ENCODE data around the gene PTPRE.

PTPRE gene

DNA sequence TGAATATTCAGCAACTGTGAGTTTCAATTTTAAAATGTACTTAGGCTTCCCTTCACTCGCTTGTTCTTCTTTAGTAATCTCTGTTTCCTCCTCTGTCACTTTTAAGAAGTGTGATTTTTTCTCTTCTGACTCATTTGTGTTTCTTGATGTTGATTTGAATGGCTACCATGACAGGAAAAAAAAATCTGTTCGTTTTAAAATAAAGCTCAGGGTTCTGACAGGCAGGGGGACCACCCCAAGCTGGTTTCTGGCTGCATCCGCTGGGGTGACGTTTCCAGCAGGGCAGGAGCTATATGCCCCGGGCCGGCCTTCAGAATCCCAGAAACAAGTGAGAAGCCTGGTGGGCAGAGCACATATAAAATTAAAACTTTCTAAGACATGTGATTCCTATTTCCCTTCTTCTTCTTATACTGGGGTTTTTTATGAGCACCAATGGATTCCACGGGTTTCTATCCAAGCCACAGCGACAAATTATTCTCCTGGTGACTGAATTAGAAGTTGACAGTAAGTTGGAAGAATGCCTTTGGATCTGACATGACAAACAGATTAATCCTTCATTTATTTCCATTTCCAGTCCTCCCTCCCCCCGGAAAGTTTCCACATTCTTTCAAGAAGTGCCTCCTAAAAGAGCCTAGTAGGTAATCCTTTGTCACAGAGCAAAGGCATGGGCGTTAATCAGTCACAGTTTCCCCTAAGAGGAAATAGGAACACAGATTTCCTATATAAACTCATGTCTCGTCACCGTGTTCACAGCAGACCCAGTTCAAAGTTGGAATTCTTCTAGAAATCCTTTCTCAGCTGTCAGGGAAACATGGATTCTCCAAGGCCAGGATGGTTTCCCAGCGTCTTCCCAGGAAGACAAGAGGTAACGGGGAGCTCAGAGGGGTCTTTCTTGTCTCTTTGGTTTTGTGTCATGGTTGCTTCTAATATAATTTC, 79.9 kb downstream of the PTPRE start:
- DNase-seq = no peak

DNA sequence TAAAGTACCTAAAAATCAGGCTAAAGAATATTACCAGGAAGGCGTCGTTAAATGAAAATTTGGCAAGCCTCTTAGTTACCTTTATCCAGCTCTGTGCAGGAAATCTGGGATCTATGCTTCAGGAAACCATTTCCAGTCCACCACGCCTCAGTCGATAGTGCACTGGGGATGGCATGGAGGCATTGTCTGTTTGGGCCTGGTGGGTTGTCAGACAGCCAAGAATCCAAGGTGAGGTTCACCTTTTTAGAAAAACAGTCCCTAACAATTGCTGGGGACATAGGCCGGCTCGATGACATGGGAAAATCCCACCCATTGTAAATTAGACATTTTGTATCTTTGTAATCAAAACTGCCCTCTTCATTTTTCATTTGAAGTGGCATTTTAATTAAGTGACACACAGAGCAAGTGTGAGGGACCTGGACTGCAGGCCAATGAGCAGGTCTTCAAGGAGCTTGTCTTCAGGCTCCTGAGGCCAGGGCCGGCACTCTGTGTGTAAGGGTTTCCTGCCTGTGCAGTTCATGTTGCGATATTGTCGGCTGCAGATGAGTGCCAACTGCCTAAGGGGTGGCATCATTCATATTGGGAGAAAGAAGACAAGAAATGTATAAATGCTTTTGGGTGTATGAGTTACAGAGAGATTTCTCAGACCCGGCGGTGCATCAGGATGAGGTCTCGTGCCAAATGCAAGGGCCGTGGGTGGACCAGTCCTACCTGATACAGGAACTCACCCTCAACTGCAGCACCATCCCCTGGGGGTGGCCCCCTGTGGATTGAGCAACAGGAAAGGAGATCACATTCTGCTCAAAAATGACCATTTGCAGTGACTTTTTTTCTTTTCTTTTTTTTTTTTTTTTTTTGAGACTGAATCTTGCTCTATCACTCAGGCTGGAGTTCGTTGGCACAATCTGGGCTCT, 80.8 kb downstream of the PTPRE start:
- DNase-seq = no peak

DNA sequence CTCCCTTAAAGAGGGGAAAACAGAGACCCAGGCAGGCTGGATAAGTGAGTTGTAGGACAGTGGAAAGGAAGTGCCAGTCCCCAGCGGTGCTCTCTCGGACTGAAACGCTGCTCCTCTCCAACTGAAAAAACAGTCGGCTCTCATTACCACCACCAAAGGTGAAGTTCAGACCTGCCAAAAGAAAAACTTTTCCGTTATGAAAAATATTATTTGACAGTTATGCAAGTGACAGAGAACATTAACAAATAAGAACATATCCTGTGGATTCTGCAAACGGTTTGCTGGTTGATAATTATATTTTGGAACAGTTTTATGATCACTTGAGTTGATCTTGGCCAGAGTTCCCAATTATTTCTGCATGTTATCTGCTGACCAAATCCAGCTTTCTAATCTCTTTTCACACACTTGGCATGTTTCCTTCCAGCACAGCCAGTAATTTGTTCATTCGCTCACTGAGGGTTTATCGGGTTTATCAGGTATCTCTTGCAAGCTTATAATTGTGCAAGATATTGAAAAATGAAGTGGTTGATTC, 82.6 kb downstream of the PTPRE start:
- DNase-seq = no peak

DNA sequence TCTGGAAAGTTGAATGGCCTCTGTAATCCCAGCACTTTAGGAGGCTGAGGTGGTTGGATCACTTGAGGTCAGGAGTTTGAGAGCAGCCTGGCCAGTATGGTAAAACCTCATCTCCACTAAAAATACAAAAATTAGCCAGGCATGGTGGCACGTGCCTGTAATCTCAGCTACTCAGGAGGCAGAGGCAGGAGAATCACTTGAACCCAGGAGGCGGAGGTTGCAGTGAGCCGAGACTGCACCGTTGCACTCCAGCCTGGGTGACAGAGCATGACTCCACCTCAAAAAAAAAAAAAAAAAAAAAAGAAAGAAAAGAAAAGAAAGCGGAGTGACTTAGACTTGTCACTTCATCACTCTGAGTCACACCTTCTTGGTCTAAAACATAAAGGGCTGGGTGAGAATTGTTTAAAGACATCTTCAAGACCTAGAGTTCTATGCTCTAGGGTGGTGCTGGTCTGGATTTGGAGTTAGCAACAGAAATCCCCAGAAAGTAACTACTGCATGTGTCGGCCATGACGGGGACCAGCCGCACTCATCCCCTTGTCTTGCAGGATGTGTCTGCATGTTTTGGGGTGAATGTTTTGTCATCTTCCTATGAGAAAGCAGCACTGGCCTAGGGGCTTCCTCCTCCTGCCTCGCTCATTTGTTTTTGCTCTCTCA, 83.4 kb downstream of the PTPRE start:
- peak; percentile 21 for DNase-seq

DNA sequence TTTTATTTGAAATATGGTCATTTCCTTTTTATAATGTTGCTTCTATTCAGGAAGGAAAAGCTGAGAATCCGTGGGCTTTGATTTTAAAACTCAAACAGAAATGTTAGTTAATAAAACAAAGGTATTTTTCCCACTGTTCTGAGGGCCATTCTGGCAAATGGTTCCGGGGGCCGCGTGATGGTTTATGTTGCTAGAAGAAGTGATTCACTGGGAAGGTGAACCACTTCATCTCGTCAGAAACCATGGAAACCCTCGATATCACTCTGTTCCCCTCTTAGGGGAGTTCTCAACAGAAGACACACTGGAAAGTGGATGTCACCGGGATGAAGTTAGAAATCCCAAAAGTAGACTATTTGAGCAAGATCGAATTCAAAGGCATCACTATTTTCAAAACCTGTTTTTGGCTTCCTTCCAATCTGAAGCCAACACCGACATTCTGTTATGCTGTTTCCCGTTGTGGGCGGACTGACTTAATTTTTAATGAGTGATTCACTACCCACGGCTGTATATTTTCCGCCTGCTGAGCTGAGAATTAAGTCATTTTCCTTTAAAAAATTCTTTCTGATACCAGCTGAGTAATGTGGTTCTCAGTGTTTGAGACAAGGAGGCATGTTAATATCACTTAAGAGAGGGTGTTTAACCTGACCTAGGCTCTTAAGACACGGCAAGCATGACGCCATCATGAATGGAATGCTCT, 84.1 kb downstream of the PTPRE start:
- peak; percentile 88 for DNase-seq

DNA sequence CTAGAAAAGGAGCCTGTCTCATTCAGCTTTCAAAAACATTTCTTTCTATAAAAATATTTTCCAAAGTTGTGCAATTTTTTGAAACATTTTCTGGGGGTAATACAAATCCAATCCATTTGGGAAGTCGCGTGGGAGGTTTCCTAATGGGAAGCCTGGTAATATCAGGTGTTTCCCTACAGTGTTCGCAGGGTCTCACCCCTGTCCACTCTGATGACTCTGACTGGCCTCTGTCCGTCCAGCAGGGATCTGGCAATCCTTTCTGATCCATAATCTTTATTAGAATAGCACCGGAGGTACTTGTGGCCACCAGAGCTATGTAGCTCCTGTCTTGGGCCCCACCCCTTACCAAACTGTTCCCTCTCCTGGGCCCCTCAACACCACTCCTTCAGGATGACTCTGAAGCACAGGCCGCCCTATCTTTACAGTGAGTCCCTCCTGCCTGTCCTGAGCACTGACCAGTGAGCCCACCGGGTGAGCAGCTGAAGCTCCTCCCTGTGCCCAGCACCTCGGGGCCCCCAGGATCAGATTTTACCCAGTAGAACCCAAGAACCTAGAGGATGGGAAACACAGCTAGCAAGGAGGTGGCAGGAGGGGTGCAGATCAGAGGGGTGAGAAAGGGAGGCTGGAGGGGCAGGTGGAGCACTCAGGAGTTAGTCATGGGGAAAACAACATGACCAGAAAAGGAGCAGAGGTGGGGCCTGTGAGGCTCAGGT, 84.8 kb downstream of the PTPRE start:
- DNase-seq = no peak

DNA sequence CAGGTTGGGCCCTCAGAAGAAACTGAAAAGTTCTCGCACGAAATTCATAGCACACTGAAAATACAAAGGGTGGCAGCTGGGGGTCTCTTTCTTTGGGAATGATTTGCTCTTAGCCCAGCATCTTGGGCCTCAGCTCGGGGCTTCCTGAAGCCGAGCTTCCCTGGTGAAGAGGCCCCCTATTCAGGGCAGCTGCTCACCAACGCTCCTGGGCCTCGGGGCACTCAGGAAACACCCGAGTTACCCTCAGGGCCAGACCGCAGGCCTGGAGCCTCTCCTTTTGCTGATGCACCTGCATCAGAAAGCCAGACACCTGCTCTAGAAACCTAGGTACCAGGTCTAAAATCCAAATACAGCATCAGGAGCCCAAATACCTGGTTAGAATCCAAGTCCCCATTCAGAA, 85.5 kb downstream of the PTPRE start:
- no peak for DNase-seq

DNA sequence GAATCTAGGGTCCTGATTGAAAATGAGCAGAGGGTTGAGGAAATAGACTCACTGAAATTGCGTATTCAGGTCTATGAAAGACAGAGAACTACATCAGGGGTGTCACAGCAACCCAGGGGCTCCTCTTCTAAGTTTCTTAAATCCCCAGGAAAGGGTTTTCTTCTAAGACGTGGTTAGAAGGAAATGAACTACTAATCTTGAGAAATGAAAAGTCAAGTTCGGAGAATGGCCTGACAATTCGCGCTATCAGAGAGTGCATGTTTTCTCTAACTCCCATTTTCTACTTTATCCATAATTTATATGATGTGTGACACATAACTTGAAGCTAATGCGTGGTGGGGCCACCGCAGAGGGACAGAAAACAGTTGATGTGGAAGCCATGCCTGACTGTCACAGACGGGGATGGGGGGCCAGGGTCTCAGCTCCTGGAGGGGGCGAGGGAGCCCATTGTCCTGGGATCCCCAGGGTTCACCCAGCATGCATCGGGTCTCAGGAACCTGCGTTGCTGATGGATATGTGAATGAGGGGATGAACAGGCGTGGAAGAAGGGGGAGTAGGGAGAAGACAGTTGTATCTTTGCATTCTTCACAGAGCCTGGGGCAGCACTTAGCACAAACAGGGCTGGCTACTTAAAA, 86.3 kb downstream of the PTPRE start:
- DNase-seq = no peak

DNA sequence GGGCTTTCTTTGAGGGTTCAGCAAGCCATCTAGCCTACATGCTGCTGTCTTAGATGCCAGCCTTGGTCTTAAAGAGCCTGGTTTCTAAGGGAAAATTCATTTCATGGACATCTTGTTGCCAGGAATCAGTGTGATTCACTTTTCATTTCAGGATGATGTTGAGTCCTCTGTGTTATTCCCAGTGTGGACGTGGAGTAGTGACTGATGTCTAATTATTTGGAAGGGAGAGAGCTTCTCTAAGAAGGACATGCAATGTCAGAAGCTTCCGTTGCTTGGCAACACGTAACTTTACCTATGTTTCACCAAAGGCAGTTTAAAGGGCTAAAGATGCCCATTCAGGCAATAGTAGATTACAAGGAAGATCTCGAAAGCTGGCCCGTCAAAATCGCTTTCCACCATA, 89.0 kb downstream of the PTPRE start:
- no peak for DNase-seq

DNA sequence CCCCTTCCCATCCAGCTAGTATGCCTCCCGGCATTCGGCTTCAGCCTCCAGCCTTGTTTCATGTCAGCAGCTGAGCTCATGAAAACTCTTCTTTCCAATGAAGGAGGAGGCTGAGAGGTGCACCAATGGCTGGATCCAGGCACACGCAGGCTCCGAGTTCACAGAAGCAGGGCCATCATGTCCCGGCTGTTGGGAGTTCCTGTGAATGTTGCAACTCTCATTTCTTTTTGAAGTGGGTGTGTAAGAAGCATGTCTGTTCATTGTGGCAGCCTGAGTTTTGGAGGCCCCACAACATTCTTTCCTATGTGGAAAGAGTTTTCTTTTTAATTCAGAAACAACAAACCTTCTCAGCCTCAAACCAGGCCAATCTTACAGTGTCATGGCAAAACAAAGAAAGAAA, 89.7 kb downstream of the PTPRE start:
- DNase-seq = no peak

DNA sequence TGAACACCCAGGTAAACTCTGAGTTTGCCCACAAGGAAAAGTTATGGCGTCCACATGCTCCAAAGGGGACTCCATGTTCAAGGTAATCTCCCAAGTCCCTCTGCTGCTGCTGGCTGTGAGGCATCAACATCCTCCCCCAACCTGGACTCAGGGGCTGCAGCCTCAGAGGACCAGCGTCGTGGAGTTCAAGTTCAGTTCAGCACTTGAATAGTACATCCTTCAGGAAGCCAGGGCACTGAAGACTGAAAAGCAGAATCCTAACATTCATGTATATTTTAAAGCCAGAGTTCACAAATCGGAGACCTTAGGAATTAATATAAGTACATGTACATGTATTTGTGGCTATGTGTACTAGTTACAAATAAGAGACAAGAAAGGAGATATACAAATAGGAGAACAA, 90.4 kb downstream of the PTPRE start:
- no peak for DNase-seq

DNA sequence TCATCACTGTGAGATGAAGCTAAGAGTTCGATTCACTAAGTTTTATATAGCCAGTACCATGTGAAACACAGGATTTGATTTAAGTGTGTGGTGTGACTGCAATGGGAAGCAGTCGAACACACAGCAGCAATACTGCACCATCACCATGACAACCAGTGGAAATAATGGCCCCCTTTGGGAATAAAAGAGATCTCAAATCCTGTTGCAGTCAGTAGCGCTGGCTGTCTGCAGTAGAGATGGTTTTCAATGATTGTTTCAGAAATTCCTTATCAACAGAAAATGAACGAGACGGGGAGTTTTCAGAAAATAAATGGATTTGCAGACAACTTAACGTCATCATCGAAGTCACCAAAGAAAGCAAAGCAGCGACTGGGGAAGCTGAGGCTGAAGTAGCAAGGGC, 91.0 kb downstream of the PTPRE start:
- DNase-seq = no peak

DNA sequence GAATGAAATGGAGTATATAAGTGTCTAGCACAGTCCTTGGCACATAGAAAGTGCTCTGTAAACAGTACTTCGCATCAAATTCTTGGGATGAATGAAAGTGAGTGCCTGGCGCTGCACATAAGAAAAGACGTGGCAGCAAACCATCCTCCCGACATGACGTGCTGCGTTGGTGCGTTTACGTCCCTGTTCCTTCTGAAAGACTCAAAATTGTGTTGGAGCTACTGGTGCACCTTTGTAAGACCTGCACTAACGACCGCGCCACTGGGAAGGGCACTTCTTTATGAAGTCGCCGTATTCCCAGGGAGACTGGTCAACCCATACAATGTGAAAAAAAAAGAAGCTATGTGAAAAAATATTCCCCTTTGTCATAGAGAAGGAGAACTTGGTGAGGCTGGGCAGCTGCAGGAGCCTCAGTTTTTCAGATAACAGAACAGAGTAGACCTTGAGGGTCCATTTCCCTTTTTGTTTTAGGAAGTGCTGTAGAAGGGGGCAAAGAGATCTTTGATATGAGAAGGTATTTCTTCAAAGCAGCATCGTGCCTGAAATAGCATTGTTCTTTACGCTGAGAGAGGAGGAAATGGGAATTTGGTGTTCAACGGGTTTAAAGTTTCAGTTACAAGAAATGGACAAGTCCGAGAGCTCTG, 91.7 kb downstream of the PTPRE start:
- no peak for DNase-seq

DNA sequence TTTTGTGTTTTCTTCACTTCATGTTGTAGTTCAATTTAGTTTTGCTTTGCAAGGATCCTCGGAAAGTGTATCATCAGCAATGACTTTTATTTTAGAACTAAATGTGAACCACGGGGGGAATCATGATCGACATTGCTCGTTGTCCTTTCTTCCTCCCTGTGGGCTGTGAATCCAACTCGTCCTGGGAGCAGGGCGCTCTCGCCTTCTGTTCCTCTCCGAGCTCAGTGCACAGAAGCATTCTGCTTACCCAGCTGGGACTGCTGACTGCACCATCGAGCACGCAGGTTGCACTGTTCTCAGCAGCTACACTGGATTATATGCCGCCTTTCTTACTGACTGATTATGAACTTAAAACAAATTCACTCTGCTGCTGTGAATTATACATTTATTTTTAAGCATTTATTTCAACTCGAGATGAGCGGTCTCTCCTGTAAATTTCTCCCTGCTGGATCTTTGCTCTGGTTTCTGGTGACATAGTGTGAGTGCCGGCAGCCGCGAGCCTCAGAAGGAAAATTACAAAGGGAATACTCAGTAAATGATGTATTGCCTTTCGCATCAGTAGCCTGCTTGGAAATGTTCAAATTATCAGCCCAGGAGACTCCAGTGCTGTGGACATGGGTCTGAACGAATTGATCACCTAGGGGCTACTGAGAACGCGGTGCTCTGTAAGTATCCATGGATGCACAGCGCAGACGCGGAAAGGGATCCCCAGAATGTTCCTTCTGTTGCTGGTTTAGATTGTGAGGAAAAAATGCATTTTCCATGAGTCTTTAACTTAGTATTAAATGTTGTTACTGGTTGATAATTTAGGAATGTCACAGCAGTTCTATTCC, 92.6 kb downstream of the PTPRE start:
- no peak for DNase-seq

DNA sequence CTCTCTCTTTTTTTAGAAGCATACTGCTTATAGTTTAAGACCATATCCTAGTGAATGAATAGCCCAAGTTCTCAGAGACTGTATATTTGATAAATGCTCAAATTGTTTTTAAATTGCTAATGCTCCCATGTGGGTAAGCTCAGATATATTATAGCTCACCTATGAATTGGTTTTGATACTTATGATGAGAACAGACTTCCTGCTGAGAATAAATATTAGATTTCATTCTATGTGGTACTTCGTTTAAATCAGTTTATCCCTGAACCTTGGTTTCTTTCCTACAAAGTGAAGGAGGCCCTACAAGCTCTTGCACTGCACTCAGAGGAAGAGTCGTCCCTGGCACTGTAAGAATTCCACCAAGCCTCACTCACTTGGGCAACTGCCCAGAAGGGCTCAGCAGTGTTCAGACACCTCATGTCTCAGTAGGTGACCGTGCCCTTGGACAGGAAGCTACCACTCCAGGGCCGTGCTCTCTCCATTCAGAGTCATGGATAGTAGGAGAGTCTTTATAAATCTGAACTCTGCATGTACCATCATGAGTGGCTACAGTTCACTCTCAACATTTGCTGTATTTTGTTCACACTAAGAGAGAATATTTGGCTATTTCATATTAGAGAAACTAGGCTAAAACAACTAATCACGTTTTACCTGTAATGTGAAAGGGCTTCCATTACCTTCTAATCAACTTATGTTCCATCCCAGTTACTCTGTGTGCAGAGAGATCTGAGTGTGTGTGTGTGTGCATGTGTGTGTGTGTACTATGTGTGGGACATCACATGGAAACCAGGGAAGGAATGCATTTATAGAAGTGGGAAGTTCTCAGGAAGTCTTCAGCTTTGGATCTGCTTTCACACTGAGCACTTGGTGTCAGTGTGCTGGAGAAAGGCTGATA, 93.8 kb downstream of the PTPRE start:
- DNase-seq = peak; percentile 55

DNA sequence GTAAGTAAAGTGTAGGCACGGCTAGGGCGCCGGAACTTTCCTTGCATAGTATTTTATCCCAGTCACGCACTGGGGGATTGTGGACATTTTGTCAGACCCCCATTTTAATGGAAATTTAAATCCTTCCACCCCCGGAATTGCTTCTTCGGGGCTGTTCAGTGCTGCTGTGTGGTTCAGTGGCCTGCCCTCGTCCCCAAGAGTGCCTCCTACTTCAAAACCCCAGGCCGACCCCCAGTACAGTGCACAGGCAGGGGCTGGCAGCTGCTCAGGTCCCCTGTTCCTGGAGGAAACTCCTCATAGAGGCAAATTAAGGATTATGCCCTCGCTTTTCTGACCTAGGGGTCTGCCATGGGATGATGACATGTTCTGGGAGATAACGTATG, 94.5 kb downstream of the PTPRE start:
- no peak for DNase-seq

DNA sequence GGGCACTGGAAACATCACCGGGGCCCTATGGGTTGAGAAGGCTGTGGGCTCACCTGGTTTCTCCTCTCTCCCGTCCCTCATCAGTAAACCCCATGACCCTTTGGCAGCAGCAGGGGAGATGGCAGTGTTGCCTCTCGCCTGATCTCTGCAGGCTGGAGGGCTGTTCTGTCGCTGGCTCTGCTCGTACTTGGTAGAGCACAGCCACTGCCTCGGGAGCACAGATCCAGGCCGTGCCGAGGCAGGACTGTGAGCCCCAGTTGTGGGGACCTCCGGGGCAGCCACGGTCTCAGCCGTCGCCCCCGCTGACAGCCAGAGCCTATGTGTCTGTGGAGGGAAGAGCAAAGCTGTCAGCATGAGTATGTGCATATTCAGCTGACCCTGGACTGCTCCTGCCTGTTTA, 94.9 kb downstream of the PTPRE start:
- DNase-seq = no peak

DNA sequence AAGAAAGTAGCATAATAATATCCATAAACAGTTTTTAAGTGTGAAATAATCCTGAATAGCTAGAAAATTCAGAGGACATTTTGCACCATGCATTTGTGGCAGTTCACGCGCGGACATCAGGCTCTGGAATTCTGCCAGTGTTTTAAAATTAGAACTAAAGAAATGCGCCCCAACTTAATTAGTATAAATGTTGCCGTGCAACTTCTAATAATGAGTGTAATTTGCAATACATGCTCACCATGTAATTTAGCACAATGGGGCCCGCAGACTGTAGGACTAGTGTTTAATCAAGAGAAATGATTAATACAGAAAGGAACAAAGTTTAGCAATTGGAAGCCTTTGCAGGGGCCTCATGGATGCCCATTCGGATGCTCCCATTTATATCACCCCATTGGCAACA, 96.6 kb downstream of the PTPRE start:
- no peak for DNase-seq

DNA sequence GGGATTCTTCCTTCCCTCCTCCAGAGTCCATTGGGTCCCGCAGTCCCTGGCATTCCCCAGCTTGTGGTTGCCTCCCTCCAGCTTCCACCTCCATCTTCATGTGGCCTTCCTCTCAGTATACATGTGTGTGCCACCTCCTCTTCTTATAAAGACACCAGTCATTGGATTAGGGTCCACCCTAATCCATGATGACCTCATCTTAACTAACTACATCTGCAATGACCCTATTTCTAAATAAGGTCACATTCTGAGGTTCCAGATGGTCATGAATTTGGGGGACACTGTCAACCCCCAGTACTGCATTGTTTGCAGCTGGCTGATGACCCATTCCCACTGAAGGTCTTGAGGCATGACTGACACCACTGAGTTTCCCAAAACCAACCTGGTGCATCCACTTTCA, 99.0 kb downstream of the PTPRE start:
- no peak for DNase-seq

Measured in EL (cell line).